Right lobe of liver (tissue), 6 donors: ENCODE data around the gene CPE. TPM values are rescaled to one million over a fixed set of nuclear protein-coding genes. Genes with fewer than 3 reads are reported as not detected.

Experiments used
- ATAC-seq, 4 donors: fragments of 200-7000 bp; cut with Tn5 transposase; one replicate each; pipeline ENCODE4 v1.9.1; 2020; ENCODE audit warnings: mild to moderate bottlenecking in 4 of 4, moderate library complexity in 4 of 4
- DNase-seq, 3 donors: peaks; one replicate each; pipeline ENCODE4 v3.0.0-alpha.2; 2020
- H3K27ac ChIP-seq, 3 donors: fragments of 200-600 bp; one replicate each; pipeline ENCODE4 v1.8.0; 2022
- H3K27me3 ChIP-seq, 2 donors: fragments of 200-600 bp; one replicate each; pipeline ENCODE4 v1.8.0; 2022
- H3K36me3 ChIP-seq, 4 donors: fragments of 200-600 bp; sonication (generic) in 1 of 4; one replicate each; pipeline versions ENCODE4 v1.5.1 to v1.8.0; 2017 to 2022; ENCODE audit warnings: control low read depth in 1 of 4
- H3K4me1 ChIP-seq, 4 donors: fragments of 200-600 bp; sonication (generic) in 1 of 4; one replicate each; pipeline versions ENCODE4 v1.5.1 to v1.8.0; 2017 to 2022; ENCODE audit warnings: control low read depth in 1 of 4
- H3K4me3 ChIP-seq, 3 donors: fragments of 200-600 bp; one replicate each; pipeline ENCODE4 v1.8.0; 2022
- H3K9me3 ChIP-seq, 4 donors: fragments of 200-600 bp; sonication (generic) in 1 of 4; one replicate each; pipeline versions ENCODE4 v1.5.1 to v1.8.0; 2017 to 2022; ENCODE audit warnings: control low read depth in 1 of 4
- CTCF ChIP-seq, 4 donors: fragments of 200-600 bp in 3 of 4; fragments of 450-650 bp in 1 of 4; IDR thresholded peaks; one replicate each; pipeline versions ENCODE4 v1.5.1 to v1.8.0; 2016 to 2022; ENCODE audit warnings: antibody characterized with exemption in 4 of 4, mild to moderate bottlenecking in 2 of 4
- POLR2A ChIP-seq: fragments of 450-650 bp; IDR thresholded peaks from one replicate; pipeline ENCODE4 v1.6.1; 2017; ENCODE audit warnings: antibody characterized with exemption, mild to moderate bottlenecking
- WGBS: methylation state at CpG from one replicate; pipeline ENCODE4 v1.1.6; 2018; ENCODE audit warnings: low coverage, low lambda C conversion rate; ENCODE audit not compliant: insufficient coverage; ENCODE audit errors: missing lambda C conversion rate; 5-methylcytosine and 5-hydroxymethylcytosine counted together
- intact Hi-C, 2 donors: fragments of 100-400 bp; cut with DNase I; formaldehyde crosslinking; loops; one replicate each; pipeline versions ENCODE4 v1.11.2 to v1.14.1; 2022
- total RNA-seq, 6 experiments: library from RNA; depleted of rRNA in 2 of 6; stranded (reverse); fragments of >200 nt in 2 of 6; fragmentation: NEBNext Ultra II Directional in 3 of 6; extraction: Animal tissue kit (Norgen Biotek cat#: 25700) in 3 of 6; gene quantifications; one replicate each; pipeline versions ENCODE4 v1.1.0 to v1.2.4, GENCODE V29; 2016 to 2023
- donor health status: DM: no; HTN: yes; CAD: no.
- donor health status: DM: no; HTN: no; CAD: no.
- donor health status: DM: no; HTN: no; CAD: no.
- donor health status: DM: no; HTN: yes; CAD: no.
- donor health status: DM: no; HTN: yes; CAD: no.

CPE gene
- total RNA-seq, 6 experiments from 2014 or later: 4.2 to 17.3 (median 9.4) TPM

GRCh38 chr4:165402375-165402774, 23.6 kb downstream of the CPE start:
- H3K4me3 ChIP-seq: no peak overlapping the region
- H3K36me3 ChIP-seq: no peaks in the 10 kb centered on the region
- 70% methylated on average over 6 of the region's 9 CpGs for WGBS
- DNase-seq: no peak
- intact Hi-C loops: no loop called here
- H3K9me3 ChIP-seq: no peaks in the 10 kb centered on the region
- H3K4me1 ChIP-seq: no peaks in the 10 kb centered on the region
- TF ChIP-seq CTCF (IDR thresholded peaks at IDR 0.05): no peak
- TF ChIP-seq POLR2A: no peak
- no peak for ATAC-seq
- no peaks in the 10 kb centered on the region for H3K27me3 ChIP-seq
- no peak overlapping the region for H3K27ac ChIP-seq

GRCh38 chr4:165403048-165403447, 24.2 kb downstream of the CPE start:
- H3K4me3 ChIP-seq: no peak overlapping the region
- no peak for DNase-seq
- H3K27ac ChIP-seq: no peak overlapping the region
- no peak for TF ChIP-seq CTCF (IDR thresholded peaks at IDR 0.05)
- no peak for TF ChIP-seq POLR2A
- no peaks in the 10 kb centered on the region for H3K27me3 ChIP-seq
- no peaks in the 10 kb centered on the region for H3K9me3 ChIP-seq
- 88% methylated on average over 2 of the region's 2 CpGs for WGBS
- no peak for ATAC-seq
- intact Hi-C loops: no loop called here
- H3K4me1 ChIP-seq: no peaks in the 10 kb centered on the region
- H3K36me3 ChIP-seq: no peaks in the 10 kb centered on the region

GRCh38 chr4:165403637-165404036, 24.8 kb downstream of the CPE start:
- no peaks in the 10 kb centered on the region for H3K36me3 ChIP-seq
- intact Hi-C loops: no loop called here
- H3K27me3 ChIP-seq: no peaks in the 10 kb centered on the region
- no peaks in the 10 kb centered on the region for H3K4me1 ChIP-seq
- H3K4me3 ChIP-seq: no peak overlapping the region
- no peak for ATAC-seq
- TF ChIP-seq POLR2A (no peak), CTCF (IDR thresholded peaks at IDR 0.05) (no peak)
- H3K27ac ChIP-seq: no peak overlapping the region
- WGBS: no CpG with 5 or more reads among the region's 4 CpGs
- no peaks in the 10 kb centered on the region for H3K9me3 ChIP-seq
- DNase-seq: no peak

- Histone ChIP-seq H3K27ac (no peak overlapping the region), H3K27me3 (no peaks in the 10 kb centered on the region), H3K4me1 (no peaks in the 10 kb centered on the region), H3K4me3 (no peak overlapping the region), H3K36me3 (no peaks in the 10 kb centered on the region), H3K9me3 (no peaks in the 10 kb centered on the region)
- WGBS: 90% methylated on average over 2 of the region's 8 CpGs
- intact Hi-C loops: no loop called here
- DNase-seq (no peak), ATAC-seq (no peak)
- TF ChIP-seq POLR2A (no peak), CTCF (IDR thresholded peaks at IDR 0.05) (no peak)
Observed at GRCh38 chr4:165404080-165404479, 25.3 kb downstream of the CPE start.

- H3K36me3 ChIP-seq: no peaks in the 10 kb centered on the region
- no peak for ATAC-seq
- H3K27ac ChIP-seq: no peak overlapping the region
- 88% methylated on average over 3 of the region's 4 CpGs for WGBS
- no peaks in the 10 kb centered on the region for H3K9me3 ChIP-seq
- no peak for DNase-seq
- H3K27me3 ChIP-seq: no peaks in the 10 kb centered on the region
- H3K4me3 ChIP-seq: no peak overlapping the region
- TF ChIP-seq CTCF (IDR thresholded peaks at IDR 0.05): no peak
- no peak for TF ChIP-seq POLR2A
- intact Hi-C loops: no loop called here
- no peaks in the 10 kb centered on the region for H3K4me1 ChIP-seq
Observed at GRCh38 chr4:165404696-165405095, 25.9 kb downstream of the CPE start.
